ENCODE measurements around the gene EWSR1.

The EWSR1 gene

DNA sequence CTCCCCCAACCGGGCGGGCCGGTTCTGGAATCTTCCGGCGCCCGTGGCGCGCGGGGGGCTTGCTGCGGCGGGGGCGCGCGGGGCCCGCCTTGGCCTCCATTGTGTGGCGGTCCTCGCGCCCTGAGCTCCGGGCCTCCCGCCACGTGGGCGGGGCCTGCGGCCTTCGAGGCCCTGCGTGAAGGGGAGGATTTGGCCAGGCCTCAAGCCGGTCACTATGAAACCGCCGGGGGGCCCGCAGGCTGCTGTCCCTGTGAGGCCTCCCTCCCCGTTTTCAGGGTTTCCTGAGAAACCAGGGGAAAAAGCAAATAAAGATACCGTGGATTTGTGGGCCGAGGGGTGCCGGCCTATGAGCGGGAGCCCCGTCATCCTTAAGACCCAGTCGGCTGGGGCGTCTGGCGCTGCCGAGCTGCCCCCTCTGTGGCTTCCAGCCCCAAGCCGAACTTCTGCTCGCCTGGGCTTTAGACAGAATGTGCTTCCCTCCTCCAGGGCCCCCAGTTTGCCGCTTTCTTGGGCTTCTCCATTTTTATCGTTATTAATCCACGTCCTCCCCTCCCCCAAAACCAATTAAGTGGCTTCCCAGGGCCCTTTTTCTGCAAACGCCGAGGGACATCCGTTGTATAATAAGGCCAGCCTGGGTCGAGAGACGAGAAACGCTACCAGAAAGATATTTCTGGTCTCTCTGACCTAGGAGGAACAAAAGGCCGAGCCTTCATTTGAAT is 602 bp downstream of the EWSR1 start:
- peak; percentile 19 for DNase-seq (ENCODE audit: low read depth)

DNA sequence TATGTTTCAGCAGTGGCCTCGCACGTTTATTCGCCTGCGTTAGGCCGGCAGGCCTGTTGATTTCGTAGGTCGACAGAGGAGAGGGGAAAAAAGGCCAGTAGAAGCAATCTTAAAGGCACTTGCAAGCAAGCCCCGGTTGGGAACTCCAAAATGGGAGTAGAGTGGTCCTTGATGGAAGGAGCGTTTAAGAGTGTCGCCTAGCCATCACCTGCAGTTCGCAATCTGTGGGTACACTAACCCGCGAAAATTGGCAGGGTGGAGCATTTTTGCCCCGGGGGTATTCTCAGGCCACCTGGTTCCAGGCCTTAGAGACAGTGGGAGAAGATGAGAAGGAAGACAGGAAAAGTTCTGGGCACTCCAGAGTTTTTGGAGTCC is 1.1 kb downstream of the EWSR1 start:
- no peak for DNase-seq (ENCODE audit: low read depth)

DNA sequence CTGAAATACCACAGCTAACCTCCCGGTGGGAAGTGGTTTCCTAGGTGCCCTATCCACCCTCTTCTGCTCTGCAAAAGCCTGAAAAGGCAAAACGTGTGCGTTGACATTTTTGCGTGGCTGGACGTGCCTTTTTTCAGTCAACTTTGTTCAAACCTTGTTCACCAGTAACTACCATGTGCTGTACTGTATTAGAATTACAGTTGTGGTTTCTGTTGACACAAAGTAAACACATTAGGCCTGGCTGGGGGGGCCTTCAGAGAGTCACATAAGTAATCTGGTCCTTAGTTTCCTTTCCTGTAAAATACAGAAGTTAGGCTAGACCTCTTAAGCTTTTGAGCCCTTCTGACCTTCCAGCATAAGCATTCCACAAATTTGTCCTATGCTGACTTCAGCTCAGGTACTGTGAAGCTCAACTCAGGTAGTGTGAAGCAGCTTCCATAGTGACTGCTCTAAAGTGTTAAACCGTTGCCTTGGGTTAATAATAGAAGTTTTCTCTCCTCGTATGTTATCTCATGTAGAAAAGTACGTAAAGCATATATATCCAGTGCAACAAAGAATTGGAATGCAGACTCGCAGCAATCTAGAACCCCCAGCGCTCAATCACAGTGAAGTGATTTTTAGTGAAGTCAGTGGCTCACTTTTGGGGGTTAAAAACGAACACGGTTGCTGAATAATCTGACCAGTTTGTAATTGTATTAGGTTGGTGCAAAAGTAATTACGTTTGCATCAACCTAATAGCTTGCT is 1.8 kb downstream of the EWSR1 start:
- no peak for DNase-seq (ENCODE audit: low read depth)

DNA sequence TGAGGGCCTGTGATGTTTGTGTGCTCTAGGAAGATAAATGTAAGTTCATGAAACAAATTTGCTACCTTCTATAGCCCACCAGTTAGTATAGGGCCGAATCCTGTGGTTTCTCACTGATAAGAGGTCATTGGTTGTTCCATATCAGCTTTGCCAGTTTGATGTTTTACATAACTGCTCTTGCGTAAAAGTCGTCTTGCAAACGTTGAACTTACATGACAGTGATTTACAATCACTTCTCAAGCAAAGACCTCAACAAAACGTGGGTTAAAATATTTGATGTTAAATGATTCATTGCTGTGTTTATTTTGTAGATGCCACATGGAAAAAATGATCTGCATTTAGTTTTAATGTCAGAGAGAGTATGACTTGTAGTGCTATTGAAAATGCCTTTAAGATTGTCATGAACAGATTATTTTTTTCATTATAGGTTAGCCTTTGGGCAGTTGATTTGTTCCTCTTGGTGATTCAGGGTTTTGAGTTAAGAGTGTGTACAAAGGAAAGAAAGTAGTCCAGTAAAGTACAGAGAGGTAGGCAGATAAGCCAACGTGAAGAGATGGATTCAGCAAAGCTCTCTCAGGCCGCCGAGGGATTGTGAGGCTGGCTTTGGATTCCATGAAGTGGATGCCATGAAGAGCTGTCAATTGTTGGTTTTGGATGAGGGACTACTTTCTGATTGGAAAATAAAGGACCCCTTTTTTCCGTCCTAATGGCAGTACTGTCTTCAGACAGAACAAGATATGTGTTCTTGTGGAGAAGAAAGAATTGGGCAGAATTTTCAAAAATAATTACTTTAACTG is 2.6 kb downstream of the EWSR1 start:
- no peak for DNase-seq (ENCODE audit: low read depth)

DNA sequence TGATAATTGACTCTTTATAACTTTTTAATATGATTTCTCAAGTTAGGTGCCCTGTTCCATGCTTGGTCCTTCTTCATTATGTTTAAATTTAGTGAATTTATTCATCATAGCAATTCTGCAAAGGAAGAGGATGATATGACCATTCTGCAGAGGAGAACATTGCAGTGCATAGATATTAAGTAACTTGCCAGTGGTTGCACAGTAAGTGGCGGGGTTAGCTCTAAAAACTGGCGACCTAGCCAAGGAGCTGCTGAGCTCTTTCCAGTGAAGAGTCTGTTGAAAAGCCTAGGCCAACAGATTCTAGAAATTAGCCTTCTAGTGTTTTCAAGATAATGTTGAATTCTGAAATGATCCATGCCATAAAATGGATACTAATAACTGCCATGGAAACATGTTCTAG is 4.6 kb downstream of the EWSR1 start:
- DNase-seq (ENCODE audit: low read depth), result no peak

DNA sequence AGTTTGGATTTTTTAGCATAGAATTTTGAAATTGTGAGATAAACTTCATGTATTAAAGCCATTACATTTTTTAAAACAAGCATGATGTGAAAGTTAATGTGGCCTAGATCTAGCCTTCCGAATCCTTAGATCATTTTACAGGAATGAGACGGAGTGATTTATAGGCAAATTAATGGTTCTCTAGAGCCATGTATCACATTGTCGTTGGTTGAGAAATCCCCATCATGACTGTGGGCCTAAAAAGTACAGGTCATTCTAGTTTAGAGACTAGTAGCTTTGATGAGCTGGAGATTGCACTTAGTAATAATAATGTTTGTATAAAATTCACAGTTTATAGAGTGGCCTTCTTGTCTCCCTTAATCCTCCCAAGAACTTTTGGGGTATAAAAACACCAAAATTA is 7.1 kb downstream of the EWSR1 start:
- no peak for DNase-seq (ENCODE audit: low read depth)

DNA sequence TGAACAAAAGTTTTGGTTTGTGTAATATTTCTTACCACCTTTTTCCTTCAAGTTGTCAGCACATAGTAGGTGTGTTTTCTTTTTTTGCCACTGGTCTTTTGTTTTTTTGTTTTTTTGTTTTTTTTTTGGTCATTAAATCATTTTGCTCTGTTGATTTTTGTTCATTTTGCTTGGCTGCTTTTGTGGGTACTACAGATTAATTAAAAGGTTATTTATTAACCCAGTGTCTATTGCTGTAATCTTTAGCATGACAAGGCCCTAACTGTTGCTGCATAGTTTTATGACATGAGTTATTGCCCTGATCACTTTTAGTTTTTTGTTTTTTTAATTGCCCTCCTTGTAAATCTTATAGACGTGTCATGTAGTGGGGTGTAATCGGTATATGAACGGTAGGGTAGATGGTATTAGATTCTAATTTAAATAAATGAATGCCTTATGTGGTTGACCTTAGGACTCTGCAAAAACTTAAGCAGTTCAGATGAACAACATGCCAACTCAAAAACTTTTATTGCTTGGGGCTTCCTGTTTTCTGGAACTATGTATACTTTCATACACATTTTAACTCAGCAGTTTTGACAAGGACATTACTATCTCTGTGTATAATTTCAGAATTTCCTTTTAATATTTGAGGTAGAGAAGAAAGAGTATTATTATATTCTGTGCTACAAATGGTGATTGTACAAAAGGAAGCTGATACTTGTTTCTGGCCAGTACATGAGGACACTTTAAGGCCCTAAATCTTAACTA is 7.9 kb downstream of the EWSR1 start:
- DNase-seq (ENCODE audit: low read depth), result no peak

DNA sequence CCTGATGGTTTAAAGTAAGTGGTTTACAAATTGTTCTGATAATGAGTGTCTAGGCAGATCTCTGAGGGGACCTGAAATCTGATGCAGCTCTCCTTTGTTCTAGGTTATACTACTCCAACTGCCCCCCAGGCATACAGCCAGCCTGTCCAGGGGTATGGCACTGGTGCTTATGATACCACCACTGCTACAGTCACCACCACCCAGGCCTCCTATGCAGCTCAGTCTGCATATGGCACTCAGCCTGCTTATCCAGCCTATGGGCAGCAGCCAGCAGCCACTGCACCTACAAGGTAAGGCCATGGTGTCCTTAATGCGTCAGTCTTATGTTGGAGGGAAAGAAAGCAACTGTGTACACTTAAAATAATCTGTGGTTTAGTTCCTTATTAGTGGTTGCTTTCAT is 9.9 kb downstream of the EWSR1 start:
- no peak for DNase-seq (ENCODE audit: low read depth)

DNA sequence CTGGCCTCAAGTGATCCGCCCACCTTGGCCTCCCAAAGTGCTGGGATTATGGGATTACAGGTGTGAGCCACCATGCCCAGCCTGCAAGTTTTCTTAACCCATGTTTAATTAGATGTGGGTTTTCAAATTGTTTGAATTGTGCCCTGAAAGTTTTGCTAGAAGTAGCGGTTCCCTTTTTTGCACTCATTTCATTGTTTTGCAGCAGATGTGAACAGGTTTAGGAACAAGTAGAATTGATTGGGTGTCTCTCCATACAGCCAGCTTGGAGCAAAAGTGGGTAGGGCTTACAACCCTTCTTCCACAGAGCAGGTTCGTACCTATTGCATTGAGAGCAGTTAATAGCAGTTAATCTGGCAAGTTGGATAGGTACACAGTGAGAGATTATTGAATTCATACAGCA is 16.1 kb downstream of the EWSR1 start:
- DNase-seq (ENCODE audit: low read depth), result no peak

DNA sequence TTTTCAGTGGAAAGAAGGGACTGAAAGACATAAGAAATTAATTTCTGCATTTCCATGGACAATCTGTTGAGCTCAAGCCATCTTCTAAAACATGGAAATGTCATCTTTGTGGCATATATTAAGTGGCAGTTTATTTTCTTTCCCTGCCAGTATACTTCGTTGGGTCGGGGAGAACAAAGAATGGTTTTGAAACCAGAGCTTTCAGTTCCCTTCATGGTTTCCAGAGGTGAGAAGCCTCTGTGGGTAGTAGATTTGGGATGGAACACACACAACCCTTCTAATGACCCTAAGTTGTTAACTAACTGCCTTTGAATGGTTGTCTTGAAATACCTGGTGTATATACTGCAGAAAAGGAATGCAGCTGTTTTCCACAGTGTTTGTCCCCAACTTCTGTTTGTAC is 20.8 kb downstream of the EWSR1 start:
- DNase-seq (ENCODE audit: low read depth), result no peak

DNA sequence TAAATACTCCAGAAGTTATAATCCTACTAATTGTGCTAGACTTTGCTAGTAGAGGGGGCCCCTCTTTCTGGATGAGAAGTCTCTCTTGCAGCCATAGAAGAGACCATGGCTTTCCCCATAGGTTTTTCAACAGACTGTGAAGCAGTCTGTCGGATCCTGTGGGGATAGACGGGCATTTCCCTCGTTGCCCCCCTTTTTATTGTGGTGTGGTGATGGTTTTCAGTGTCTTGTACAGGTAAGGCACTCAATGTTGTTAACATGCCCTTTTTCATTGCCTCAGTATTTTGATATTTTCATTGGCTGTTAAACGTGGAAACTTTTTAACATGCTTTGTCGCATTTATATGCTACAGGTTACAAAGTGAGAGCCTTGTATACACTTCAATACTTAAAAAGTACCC is 22.0 kb downstream of the EWSR1 start:
- no peak for DNase-seq (ENCODE audit: low read depth)

DNA sequence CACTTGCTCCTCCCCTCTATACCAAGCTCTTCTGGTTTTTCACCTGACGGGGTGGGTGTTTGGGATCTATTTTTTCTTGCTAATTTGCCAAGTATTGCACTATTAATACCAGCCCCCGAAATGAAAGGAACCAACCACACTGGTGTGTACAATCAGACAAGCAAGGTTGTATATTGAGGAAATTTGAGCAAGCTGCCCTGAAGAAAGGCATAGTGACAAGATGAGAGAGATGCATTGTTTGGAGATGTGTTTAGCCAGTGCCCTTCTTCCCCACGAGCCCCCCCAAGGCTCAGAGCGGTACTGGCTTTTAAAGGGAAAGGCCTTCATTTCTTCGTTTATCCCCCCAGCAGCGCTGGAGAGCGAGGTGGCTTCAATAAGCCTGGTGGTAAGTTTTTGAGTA is 23.1 kb downstream of the EWSR1 start:
- DNase-seq (ENCODE audit: low read depth), result no peak

DNA sequence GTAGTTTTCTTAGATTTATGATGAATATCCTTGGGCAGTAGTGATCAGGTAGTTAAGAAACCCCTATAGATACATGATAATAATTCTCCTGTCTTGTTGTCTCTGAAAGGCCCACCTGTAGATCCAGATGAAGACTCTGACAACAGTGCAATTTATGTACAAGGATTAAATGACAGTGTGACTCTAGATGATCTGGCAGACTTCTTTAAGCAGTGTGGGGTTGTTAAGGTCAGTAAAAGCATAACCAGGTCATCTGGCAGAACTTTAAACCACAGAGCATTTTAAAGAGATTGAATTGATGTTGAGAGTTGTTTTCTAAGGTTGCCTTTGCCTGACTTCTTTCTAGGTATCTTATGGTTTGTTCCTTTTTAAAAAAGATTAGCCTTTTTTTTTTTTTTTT is 24.3 kb downstream of the EWSR1 start:
- no peak for DNase-seq (ENCODE audit: low read depth)

DNA sequence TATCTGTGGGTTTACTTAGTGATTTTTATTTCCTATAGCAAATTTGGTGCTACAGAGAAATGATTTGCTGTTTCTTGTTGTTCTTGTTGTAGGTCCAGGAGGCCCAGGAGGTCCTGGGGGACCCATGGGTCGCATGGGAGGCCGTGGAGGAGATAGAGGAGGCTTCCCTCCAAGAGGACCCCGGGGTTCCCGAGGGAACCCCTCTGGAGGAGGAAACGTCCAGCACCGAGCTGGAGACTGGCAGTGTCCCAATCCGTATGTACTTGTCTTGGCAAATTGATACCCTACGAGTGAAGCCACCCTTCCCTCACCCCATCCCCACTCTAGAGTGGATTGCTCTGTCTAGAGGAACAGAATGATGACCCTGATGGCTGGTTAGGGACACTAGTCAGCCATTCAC is 30.6 kb downstream of the EWSR1 start:
- DNase-seq (ENCODE audit: low read depth), result no peak

DNA sequence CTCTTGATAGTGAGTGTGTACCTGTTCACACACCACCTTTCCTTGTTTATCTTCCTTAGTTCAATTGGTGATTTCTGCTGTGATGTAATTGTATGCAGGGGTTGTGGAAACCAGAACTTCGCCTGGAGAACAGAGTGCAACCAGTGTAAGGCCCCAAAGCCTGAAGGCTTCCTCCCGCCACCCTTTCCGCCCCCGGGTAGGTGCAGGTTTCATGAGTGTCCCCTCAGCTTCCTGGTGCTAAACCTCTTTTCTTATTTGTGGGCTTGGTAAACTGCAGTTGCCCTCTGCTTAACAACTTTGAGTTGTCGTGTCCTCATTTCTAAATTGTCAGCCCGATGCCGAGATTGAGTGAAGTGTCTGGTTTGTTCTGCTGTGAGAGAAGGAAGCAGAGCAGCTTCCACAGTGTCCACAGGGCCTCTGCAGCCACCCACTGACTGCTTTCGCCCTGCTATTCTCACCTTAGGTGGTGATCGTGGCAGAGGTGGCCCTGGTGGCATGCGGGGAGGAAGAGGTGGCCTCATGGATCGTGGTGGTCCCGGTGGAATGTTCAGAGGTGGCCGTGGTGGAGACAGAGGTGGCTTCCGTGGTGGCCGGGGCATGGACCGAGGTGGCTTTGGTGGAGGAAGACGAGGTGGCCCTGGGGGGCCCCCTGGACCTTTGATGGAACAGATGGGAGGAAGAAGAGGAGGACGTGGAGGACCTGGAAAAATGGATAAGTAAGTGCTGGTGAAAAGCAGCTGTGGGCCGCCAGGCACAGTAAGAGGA is 31.2 kb downstream of the EWSR1 start:
- DNase-seq (ENCODE audit: low read depth), result no peak

DNA sequence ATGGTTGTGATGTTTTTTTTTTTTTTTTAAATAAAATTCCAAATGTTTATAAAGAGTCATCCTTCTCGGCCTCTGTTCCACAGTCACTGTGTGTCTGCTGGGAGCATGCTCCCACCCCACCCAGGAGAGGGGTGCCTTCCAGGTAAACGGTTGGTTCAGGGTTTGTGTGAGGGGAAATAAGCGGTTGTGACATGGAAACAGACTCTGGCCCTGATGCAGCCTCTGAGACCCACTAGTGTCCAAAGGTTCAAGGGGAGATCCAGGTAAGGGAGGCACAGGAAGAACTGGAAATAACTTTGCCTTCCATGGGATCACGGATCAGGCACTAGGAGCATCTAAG is 32.4 kb downstream of the EWSR1 start:
- DNase-seq (ENCODE audit: low read depth), result no peak

DNA sequence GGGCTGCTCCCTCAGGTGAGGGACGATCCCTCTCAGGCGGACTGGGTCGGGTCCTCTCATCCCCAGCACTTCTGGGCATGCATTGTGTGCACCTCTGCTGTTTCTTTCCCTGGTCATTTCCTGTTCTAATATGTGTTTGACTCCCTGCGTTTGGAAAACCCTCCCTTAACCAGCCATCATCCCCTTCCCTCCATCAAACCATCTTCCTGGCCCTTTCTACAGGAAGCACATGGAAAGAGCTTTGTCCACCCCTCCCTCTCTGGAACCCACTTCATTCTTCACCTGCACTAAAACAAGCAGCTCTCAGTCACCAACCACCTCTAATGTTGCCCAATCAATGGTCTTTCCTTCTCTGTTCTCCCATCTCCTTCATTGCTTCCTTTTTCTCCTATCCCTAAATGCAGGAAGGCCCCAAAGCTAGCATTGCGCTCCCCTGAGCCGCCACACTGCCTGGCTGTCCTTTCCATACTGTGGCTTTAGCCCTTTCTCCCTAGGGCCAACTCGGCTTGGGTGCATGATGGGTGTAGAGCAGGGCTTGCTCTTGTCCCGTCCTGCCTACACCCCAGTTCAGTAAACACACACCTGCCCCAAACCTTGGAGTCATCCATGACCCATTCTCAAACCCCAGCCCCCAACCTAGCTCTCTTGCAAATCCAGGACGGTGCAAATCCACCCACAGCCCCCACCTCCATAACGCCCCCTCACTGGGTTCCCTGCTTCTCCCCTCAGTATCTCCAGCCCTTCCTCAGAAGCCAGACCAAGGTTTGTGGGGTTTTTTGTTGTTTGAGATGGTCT is 32.9 kb downstream of the EWSR1 start:
- no peak for DNase-seq (ENCODE audit: low read depth)

DNA sequence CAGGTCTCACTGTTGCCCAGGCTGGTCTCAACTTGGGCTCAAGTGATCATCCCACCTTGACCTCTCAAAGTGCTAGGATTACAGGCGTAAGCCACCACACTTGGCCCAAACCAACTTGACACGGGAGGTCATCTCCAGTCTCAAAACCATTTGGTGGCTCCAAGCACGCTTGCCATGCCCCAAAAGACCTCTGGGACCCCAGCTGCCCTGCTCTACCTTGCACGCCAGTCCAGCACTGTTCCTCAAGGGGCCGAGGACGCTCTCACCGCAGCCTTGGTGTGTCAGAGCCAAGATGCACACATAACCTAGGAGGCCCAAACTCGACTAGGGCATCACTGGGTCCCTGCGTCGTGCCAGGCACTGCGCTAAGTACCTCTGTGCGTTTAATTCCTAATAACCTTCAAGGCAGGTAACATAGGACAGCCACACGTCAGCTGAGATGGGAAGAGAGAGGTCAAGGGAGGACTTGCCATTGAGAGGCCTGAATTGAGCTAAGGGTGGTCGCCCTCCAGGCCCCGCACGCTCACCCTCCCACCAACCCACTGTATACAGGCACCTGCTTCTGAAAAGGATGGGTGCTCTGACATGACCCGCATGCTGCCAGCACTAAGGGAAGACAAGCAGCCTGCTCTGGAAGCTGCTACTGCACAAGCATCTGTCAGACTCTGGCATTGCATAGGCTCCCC is 33.8 kb downstream of the EWSR1 start:
- DNase-seq (ENCODE audit: low read depth), result no peak

DNA sequence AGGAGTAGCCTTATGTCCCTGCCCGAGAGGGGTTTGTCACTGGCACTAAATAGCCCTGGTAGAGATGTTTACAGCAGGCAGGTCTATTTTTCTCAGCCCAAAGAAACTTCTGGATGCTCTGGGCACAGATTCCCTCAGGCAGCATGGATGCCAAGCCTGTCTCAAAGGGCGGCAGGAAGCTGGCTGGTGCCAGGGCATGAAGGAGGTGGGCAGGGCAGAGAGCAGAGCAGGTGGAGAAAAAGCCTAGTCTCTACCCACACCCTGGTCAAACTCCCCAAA is 34.3 kb downstream of the EWSR1 start:
- no peak for DNase-seq (ENCODE audit: low read depth)

DNA sequence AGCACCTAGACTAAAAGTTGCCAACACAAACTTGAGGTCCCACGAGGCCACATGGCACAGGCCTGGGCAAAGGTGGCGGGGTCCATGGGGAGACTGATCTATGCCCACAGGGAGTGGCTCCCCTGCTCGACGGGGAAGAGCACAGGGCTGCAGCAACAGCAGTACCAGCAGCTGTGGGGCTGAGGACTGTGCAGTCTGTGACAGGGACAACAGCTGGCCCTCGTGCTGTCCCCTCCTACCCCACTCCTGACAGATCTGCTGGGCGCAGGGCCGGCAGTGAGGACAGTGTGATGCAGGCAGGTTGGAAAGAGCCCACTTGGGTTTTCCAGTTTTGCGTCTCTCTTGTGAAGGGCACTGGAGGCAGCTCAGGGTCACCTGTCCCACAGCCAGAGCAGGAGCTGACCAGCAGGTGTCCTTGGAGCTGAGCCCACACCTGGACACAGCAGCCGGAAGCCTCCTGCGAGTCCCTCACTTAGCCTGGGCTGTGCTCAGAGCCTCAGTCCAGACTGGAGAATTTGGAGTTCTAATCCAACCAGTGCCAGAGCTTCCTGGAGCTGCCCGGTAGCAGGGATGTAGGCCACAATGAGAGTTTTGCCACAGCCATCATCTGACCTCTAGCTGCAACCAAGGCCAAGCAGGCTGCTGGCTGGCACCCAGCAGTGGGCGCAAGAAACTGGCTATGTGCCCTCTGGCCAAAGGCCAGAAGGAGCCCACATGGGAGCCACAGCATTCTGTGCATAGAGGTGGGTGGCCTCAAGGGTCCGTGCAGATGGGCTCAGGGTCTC is 34.8 kb downstream of the EWSR1 start:
- no peak for DNase-seq (ENCODE audit: low read depth)
